Amniotic stem cell (primary cell): ENCODE data around the gene SPRED3.
"Not testable (repeated sequence)": the region's sequence is repeated elsewhere in the genome, so short reads cannot be mapped to it uniquely, and the experiment has no call there.

ENCODE experiments used
- DNase-seq: peaks from one replicate; lab custom pipeline; 2025; lab: John Stamatoyannopoulos, UW

Gene SPRED3

DNA sequence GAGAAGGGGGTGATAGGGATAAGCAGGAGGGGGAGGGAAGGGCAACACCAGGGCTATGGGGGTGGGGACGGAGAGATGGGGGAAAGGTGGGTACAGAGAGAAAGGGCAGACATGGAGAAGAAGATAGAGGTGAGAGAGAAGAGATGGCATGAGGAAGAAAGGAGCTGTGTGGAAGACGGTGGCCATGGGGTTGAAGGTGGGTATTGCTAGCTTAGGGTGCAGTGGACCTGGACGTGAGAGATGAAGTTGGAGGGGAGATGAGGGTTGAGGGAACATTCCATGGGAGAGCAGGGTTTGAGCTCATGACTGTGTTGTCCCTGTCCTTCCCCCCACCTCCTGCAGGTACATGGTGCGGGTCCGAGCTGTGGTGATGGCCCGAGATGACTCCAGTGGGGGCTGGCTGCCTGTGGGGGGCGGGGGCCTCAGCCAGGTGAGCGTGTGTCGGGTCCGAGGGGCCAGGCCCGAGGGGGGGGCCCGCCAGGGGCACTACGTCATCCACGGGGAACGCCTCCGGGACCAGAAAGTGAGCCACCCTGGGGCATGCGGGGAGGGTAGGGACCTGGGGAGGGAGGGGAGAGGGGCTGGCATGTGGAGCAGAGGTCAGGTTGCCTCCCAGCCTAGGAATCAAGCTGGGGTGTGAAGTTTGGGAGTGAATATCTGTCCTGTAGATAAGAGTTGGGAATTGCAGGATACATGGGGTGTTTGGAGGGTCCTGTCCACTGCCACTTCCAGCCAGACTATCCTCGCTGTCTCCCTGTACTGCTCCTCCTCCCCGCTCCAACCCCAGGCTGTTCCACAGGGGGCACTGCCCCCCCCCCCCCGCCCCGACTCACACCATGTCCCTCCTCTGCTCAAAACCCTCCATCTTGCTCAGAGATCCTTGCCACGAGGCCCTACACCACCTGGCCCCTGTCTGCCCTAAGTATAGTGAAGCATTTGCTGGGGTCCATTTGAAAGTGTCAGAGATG, 1.7 kb downstream of the SPRED3 start:
- no peak for DNase-seq

DNA sequence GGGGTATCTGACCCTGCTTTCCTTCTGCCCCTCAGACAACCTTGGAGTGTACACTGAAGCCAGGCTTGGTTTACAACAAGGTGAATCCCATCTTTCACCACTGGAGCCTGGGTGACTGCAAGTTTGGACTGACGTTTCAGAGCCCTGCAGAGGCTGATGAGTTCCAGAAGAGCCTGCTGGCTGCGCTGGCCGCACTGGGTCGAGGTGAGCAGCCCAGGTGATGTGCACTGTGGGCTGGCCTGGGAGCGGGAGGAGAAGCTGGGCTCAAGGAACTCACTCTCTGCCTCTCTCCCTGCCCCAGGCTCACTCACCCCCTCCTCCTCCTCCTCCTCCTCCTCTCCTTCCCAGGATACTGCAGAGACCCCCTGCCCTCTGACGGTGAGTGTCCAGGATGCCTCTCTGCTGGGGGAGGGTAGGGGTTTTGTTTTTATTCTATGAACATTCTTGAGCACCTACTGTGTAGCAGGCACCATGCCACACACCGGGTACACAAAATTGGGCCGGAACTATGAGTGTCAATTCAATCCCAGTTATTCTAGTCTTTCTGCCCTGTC, 3.5 kb downstream of the SPRED3 start:
- no peak for DNase-seq

DNA sequence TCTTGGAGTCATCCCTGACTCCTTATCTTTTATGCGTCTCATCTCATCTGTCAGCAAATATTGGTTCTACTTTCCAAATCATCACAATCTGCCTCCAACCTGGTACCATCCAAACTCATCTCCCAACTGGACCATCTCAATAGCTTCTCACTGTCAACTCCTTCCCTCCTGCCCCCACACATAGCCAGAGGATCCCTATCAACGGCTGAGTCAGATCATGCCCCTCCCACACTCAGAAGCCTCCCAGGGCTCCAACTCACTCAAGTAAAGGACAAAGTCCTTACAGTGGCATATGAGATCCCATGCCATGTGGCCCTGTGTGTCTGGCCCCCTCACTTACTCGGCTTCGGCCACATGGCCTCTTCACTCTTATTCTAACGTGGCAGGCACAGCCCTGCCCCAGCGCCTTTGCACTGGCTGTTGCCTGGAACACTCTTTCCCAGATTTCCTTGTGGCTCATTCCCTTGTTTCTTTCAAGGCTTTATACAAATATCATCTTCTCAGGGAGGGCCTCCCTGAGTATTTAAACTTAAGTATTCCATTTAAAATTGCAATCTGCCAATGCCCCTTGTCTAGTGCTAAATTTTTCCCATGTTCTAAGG, 4.3 kb downstream of the SPRED3 start:
- DNase-seq: no peak

DNA sequence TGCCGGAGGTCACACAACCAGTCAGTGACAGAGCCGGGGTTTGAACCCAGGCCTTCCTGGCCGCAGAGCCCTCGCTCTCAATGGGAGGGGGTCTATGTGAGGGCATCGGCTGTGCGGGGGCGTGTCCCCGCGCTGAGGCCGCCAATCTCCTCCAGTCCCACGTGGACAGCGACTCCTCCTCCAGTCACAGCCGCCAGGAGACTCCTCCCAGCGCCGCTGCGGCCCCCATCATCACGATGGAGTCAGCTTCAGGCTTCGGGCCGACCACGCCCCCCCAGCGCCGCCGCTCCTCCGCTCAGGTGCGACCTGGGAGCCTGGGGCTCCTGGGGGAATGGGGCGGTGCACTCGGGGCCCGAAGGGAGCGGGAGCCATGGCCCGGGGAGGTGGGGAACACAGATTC, 6.0 kb downstream of the SPRED3 start:
- DNase-seq: no peak

DNA sequence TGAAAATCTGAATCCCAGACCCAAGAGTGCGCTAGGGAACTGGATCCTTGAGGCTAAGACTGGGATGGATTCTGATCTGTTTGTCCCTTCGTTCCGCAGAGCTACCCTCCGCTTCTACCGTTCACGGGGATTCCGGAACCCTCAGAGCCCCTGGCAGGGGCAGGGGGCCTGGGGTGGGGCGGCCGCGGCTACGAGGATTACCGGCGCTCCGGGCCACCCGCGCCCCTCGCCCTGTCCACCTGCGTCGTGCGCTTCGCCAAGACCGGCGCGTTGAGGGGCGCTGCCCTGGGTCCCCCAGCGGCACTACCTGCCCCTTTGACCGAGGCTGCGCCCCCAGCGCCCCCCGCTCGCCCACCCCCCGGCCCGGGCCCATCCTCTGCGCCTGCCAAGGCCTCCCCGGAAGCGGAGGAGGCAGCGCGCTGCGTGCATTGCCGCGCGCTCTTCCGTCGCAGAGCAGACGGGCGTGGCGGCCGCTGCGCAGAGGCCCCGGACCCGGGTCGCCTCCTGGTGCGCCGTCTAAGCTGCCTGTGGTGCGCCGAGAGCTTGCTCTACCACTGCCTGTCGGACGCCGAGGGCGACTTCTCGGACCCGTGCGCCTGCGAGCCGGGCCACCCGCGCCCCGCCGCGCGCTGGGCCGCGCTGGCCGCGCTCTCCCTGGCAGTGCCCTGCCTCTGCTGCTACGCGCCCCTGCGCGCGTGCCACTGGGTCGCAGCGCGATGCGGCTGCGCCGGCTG, 7.1 kb downstream of the SPRED3 start:
- DNase-seq: no peak

DNA sequence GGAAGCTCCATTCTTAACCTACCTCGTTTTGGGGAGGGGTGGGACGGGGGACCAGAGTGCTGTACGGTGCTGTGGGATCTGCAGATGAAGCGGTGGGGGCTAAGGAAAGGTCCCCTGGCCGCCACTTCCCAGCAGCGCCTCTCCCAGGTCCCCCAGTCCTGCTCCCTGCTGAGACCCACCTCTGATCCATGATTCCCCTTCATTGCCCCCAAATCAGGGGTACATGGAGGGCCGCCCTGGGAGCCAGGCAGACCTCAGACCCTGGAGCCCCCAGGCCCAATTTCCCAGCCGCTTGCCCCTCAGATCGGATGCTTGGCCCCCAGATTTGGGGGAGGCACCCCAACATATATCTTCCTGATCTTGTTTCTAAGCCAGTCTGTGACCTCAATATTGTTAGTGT, 10.6 kb downstream of the SPRED3 start:
- no peak for DNase-seq

DNA sequence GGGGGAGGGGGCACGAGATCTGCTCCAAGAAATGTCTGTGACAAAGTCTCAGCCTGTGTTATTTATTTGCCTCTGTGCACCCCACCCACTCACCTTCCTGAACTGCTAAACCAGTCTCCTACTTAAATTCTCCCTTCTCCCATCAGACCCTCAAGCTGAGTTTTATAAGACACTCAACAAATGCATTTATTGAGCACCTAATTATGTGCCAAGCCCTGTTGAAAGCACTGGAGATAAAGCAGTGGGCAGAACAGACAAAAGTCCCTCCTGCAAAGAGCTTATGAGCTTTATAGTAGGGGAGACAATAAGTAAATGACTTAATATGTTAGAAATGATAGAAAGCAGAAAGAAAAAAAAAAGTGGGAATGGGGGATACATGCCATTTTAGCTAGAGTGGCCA, 11.0 kb downstream of the SPRED3 start:
- DNase-seq: no peak

DNA sequence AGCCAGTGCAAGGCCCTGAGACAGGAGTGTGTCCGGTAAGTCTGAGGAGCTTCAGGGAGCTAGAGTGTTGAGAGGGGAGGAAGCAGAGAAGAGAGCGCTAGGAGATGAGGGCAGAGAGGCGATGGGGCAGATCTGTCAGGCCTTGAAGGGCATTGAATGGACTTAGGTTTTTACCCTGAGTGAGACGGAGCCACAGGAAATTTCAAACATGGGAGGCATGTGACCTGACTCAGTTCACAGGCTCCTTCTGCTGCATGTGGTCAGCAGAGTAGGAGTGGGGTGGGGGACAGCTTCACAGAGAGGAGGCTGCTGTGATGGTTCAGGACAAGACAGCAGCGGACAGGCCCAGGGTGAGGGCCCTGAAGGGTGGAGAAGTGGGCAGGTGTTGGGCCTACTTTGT, 11.9 kb downstream of the SPRED3 start:
- DNase-seq: no peak

DNA sequence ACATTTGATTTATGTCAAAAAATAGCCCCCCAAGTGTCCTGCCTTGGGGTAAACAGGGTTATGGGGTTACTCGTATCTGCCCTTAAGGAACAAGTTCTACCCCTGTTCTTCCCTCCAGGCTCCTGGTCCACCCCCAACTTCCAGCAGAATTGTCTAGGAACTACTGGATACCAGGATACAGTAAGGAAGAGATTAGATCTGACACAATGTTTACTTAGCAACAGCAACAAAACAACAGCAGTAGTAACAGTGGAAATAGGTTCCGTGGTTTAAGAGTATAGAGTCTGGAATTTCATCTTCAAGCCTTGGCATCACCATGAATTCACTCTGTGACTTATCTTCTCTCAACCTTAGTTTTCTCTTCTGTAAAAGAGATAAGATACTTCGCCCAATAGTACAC, 12.7 kb downstream of the SPRED3 start:
- no peak for DNase-seq

DNA sequence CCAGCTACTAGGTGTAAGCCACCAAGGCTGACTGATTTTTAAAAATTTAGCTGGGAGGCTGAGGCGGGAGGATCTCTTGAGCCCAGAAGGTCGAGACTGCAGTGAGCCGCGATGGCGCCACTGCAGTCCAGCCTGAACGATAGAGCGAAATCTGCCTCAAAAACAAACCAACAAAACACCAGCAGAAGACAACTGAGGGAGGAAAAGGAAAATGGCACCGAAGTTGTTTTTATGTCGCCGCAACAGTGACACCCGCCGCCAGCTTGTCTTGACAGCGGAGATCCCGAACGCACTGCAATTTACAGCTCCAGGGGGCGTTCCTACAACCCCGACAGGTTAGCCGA, 14.1 kb downstream of the SPRED3 start:
- DNase-seq: no peak

DNA sequence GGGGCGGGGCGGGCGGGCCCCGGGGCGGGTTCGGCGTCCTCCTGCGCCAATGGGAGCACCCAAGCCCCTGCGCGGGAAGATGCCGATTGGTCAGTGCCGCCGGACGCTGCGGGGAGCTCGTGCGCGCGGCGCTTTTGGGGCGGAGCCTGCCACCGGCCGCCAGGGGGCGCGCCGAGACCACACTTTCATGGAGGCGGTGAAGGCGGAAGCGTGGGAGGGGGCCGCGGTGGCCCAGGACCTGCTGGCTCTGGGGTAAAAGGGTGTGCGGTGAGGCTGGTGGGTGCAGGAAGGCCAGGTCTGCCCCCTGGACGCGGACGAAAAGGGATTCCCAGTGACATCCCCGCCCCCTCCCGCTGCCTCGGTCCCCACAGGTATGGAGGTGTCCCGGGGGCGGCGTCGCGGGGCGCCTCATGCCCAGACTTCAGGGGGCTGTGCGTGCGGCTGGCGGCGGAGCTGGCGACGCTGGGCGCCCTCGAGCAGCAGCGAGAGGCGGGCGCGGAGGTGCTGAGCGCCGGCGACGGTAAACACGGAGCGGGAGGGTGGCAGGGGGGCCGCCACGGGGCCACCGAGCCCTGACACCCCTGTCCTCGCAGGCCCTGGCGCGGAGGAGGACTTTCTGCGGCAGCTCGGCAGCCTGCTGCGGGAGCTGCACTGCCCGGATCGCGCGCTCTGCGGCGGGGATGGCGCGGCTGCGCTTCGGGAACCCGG, 14.6 kb downstream of the SPRED3 start, which contains the start of gene FAM98C:
FAM98C (plus strand) TSS at position 127 of the 708 bp plus-strand sequence; CDS start at position 188, 61 bp downstream.
- peak; percentile 85 for DNase-seq

DNA sequence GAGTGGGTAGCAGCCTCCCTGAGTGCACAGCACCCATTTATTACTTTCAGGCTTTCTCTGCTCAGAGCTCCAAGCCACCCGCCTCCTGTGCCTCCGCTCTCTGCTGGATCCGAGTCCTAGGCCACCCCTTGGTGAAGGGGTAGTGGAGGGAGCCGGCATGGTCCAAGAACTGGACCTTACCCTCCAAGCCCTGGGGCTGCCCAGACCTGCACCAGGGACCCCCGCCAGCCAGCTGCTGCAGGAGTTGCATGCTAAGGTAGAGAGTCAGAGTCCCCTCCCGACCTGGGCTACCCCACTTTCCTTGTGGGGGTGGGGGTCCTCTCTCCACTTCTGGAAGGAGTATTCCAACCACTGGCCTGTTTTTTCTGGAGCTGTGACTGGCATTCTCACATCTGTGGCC, 16.4 kb downstream of the SPRED3 start:
- no peak for DNase-seq

DNA sequence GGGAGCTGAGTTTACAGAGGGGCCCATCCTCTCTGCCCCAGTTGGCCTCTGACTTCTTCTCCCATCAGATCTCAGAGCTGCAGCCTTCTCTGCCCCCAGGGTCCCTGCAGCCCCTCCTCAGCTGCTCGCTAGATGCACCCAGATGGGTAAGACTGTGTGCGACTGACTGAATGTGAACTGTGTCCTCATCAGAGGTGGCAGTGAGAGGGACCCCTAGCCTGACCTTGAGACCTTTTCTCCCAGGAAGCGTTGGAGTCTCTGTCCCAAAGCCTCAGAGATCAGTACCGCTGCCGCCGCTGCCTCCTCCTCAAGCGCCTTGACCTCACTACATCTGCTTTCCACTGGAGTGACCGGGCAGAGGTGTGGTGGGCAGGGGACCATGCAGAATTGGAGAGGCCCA, 16.8 kb downstream of the SPRED3 start:
- no peak for DNase-seq

DNA sequence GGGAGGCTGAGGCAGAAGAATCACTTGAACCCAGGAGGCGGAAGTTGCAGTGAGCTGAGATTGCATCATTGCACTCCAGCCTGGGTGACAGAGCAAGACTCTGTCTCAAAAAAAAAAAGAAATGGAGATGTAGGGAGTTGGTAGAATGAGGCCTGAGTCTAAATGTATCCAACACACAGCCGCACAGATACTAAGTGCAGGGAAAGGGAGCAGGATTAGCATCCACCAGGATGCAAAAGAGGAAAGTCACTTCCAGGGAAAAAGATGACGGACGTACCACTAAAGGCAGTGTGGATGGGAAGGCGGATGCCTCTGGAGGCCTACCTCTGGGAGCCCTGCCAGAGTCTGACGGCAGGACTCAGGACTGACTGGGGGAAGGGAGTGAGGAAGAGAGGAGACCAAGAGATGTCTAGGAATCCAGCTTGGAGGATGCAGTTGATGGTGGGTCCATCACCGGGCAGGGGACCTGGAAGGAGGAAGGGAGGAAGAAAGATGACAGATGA, 21.2 kb downstream of the SPRED3 start:
- no peak for DNase-seq

DNA sequence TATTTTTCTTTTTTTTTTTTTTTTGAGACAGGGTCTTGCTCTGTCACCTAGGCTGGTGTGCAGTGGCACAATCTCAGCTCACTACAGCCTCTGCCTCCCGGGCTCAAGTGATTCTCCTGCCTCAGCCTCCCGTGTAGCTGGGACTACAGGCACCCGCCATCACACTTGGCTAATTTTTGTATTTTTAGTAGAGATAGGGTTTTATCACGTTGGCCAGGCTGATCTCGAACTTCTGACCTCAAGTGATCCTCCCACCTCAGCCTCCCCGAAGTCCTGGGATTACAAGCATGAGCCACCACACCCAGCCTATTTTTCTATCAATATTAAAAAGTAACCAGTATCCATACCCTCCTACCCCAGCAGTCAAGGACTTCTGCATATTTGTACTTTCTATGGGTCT, 21.9 kb downstream of the SPRED3 start:
- not testable (repeated sequence) for DNase-seq

DNA sequence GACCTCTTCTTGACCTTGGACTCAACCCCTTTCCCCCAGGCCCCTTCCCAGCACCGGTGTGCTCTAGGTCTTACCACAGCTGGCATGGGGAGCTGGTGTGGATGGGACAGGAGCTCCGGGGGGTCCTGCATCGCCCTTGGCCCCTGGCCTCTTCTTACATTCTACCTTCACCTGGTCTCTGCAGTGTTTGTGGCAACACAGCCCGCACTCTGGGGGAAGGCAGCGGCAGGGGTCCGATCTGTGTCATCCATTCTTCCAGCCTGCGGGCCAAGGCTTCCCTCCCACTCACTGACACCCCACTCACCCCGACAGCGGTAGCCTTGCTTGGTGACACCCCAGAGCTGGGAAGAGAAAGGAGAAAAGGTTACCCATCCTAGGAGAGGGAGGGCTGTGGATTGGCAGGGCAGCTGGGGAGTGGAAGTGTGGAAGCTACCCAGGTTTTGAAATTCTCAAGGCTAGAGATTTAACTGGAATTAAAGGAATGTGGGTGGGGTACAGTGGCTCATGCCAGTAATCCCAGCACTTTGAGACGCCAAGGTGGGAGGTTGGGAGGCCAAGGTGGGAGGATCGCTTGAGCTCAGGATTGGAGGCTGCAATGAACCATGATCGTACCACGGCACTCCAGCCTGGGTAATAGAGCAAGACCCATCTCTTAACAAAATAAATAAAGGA, 22.7 kb downstream of the SPRED3 start:
- DNase-seq: no peak

DNA sequence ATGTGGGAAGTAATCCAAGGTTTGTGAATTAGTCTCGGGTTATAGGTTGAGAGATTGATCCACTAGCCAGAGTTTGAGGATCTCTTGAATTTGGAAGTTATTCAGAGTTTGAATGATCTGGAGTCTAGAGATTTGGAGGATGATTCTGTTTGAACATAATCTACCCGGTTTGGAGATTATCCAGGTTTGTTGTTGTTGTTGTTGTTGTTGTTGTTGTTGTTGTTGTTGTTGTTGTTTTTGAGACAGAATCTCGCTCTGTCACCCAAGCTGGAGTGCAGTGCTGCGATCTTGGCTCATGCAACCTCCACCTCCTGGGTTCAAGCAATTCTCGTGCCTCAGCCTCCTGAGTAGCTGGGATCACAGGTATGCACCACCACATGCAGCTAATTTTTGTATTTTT, 23.4 kb downstream of the SPRED3 start:
- DNase-seq: not testable (repeated sequence)

DNA sequence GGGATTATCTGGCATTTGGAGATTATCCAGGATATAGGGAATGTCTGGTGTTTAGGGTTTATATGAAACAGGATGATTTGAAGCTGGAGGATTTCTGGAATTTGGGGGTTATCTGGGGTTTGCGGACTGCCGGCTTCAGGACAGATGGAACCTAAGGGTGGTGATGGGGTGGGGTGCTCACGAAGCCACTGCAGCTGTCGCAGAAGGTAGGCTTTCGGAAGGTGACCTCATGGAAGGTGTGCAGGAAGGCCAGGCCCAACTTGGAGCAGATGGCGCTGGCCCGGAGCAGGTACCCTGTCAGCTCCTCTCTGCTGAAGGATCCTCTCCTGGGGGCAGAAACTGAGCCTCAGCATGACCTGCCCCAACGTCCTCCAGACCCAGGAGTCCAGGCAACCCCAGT, 24.0 kb downstream of the SPRED3 start:
- no peak for DNase-seq

DNA sequence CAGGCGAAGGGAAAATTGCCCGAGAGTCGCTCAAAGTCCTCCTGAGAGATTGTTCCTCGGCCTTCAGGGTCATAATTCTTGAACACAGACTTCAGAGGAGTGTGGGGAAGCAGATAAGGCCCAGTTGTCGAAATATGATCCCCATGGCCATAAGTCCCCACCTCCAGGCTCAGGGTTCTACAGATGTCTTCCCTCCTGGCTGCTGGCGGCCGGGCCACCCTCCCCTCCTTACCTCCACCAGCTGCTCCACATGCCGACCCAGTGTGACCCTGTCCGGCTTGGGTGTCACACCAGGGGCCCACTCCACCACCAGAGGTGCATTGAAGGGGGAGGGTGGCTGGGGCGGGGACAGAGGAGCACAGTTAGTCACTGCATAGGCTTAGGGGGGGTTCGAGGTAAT, 24.5 kb downstream of the SPRED3 start:
- DNase-seq: no peak

DNA sequence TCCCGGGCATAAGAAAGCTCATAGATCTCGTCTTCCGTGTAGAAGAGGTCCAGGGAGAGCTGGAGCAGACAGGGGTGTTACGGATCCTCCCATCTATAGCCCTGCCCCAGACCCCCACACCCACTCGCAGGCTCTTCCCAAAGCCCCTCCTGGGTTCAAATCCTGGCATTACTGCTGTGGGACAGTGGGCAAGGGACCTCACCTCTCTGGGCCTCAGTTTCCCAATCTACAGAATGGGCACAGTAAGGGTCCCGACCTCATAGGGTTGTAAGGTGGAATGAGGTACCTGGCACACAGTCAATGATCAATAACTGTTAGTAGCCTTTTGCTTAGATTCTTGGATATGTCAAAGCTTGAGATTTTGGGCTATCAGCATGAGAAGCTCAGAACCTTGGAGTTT, 24.9 kb downstream of the SPRED3 start:
- no peak for DNase-seq

DNA sequence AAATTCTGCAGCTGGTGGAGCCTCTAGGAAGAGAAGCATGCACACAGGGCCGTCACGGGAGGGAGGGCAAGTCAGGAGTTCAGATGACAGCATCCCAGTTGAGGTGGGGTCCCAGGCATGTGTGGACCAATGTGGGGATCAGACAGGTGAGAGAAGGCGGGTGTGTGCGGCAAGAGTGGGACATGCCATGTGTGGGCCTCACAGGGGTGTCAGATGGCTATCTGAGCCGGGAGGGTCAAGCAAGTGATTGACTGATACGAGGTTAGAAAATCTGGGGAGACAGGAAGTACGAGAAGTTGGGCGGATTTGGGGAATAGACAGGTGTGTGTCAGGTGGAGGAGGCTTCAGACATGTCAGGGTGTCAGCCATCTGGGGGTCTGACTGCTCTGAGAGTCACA, 28.6 kb downstream of the SPRED3 start:
- no peak for DNase-seq
